ENCODE data around the gene HOXA11. TPM values are rescaled to one million over a fixed set of nuclear protein-coding genes. Genes with fewer than 3 reads are reported as not detected.

Gene HOXA11
- 0.29 and 0.84 TPM in 2 replicates for total RNA-seq (2022)
- Bru-seq, nascent RNA: percentile 24 among the genes with signal in this experiment
- not detected for BruChase-seq, experiment 1, labeled RNA remaining after a 6-hour chase
- BruChase-seq, experiment 2, labeled RNA remaining after a 2-hour chase: percentile 18 among the genes with signal in this experiment
- long read RNA-seq, partial matches to known transcripts: 1 of 4 reads
- long read RNA-seq, other reads (novel, unspliced or antisense): 0 of 4 reads

DNA sequence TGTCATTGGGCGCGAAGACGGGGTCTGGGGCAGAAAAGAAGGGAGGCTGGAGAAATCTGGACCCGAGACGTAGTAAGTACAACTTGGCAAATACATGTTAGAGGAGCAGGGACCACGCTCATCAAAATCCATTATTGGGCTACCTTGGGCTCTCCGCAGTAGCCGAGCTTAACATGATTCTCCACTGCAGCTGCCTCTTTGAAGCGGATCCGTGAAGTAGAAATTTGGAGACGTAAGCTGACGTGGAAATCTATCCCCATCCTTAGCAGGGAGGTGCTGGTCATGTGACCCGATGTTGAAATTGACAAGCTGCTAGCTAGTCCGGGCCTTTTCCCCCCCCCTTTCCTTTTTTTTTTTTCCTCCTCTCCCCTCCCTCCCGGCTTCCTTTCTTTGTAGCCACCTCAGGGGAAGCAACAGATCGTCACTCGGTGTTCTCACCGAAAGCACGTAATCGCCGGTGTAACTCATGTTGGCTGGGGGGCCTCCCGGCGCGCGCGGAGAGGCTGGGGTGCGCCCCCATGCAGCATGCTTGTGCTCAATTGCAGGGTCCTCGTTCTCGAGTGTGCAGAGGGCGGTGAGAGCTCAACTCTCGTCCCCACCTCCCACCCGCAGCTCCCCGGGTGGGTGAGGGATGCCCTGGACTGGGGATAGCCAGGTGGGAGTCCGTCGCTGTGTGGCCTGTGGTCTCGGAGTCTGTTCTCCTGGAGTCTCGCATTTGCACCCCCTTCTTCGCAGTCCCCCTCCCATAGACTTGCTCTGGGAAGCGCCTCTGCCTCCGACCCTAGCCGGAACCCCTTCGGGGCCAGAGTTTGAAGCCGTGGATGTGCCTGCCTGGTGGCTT is at the start of gene HOXA11:
Gene HOXA11 (minus strand): TSS at position 220 of the 841 bp plus-strand sequence. CDS start 88 bp downstream, at position 132.
- no peak for TF ChIP-seq CTCF (IDR thresholded peaks at IDR 0.05; ENCODE audit: unreplicated experiment)
- Mint-ChIP-seq H3K4me3 (ENCODE audit: unreplicated experiment) (peak within 1 kb of the TSS; percentile 70), H3K27me3 (ENCODE audit: insufficient read depth, unreplicated experiment) (no peaks in the 10 kb centered on the region), H3K36me3 (ENCODE audit: insufficient read depth, unreplicated experiment) (no peaks in the 10 kb centered on the region), H3K27ac (ENCODE audit: low read depth, unreplicated experiment) (no peak within 1 kb of the TSS), H3K9me3 (ENCODE audit: unreplicated experiment) (no peaks in the 10 kb centered on the region), H3K4me1 (ENCODE audit: insufficient read depth, unreplicated experiment) (peaks cover 14% of the 10 kb centered on the region)
- DNase-seq (ENCODE audit: unreplicated experiment): no peak
- POLR2A ChIA-PET: interaction anchor here (0.5 kb wide), 1 partner anchor 333 kb away, joined by 3 read pairs; no protein-coding TSS in a partner anchor
- CTCF ChIA-PET: interaction anchor here (0.6 to 2.6 kb wide), 4 partner anchors 9 to 735 kb away, joined by 3 to 8 read pairs (median 6); no protein-coding TSS in a partner anchor
- intact Hi-C loops (cut with micrococcal nuclease): no loop called here
- BruUV-seq (replicated peaks): no TSS peak

DNA sequence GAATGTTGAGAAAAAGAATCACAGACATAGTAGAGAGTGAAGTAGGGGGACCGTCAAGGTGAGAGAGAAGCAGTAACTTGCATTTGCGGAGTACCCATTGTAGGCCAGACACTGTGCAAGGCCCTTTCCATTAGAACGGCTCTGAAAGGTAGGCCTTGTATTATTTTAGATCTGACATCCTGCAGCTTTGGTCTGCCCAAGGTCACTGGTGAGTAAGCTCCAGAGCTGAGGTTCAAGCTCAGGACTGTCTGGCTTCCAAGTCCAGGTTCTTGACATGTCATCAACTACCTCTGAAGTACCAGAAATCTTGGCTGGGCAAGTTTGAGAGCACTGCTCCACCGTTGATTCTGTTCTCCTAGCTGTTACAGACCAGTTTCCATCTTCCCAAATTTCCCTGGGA is 44.4 kb upstream of the HOXA11 start:
- ChIA-PET POLR2A (no interaction called here), CTCF (no interaction called here)
- no peak for TF ChIP-seq CTCF (IDR thresholded peaks at IDR 0.05; ENCODE audit: unreplicated experiment)
- no peaks in the 10 kb centered on the region for H3K36me3 Mint-ChIP-seq (ENCODE audit: insufficient read depth, unreplicated experiment)
- BruUV-seq (replicated peaks): no TSS peak
- no peaks in the 10 kb centered on the region for H3K4me1 Mint-ChIP-seq (ENCODE audit: insufficient read depth, unreplicated experiment)
- H3K4me3 Mint-ChIP-seq (ENCODE audit: unreplicated experiment): no peak overlapping the region
- H3K9me3 Mint-ChIP-seq (ENCODE audit: unreplicated experiment): no peaks in the 10 kb centered on the region
- no peak overlapping the region for H3K27ac Mint-ChIP-seq (ENCODE audit: low read depth, unreplicated experiment)
- intact Hi-C loops (cut with micrococcal nuclease): no loop called here
- no peaks in the 10 kb centered on the region for H3K27me3 Mint-ChIP-seq (ENCODE audit: insufficient read depth, unreplicated experiment)
- DNase-seq (ENCODE audit: unreplicated experiment): no peak

DNA sequence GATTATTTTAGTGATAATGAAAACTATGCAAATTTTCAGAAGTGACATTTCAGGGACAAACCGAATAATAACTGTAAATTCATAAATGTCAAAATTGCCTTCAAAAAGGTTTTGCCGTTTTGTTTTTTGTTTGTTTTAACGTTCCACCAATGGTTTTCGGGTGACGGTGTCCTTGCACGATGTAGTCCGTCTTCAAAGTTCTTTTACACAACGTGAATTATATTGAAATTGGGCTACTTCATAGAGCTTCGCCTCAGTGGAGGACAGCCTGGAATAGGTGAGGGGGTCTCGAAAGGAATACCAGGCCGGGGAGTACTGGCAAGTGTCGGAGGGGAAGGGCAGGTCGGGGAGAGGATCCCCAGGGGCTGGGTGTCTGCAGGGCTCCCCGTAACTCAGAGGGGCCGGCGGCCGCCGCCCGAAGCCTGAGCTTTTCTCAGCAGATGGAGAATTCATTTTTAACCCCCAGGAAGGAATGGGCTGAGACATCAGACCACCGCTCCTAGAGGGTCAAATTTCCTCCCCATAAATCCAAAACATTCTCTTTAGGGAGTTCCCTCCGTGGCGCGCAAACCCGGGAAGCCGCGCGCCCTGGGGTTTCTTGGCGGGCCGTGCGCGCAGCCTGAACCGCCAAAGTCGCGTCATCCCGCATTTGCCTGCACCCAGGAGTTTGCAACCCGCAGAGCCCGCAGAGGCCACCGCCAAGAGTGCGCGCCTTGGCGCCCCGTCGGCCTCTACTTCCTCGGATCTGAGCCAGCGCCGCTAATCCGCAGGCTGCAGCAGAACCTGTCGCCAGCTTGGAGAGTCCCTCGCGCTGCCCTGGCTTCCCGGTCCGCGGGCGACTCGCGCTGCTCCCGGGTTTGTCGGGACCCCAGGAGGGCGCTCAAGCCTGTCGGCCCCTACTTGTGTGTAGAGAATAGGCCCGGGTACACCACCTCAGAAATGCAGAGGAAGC is 40.2 kb upstream of the HOXA11 start:
- no TSS peak for BruUV-seq (replicated peaks)
- intact Hi-C loops (cut with micrococcal nuclease): no loop called here
- Mint-ChIP-seq H3K27me3 (ENCODE audit: insufficient read depth, unreplicated experiment) (no peaks in the 10 kb centered on the region), H3K36me3 (ENCODE audit: insufficient read depth, unreplicated experiment) (no peaks in the 10 kb centered on the region), H3K9me3 (ENCODE audit: unreplicated experiment) (no peaks in the 10 kb centered on the region), H3K27ac (ENCODE audit: low read depth, unreplicated experiment) (no peak overlapping the region), H3K4me1 (ENCODE audit: insufficient read depth, unreplicated experiment) (peaks cover 7% of the 10 kb centered on the region), H3K4me3 (ENCODE audit: unreplicated experiment) (no peak overlapping the region)
- POLR2A ChIA-PET: interaction anchor here (0.7 kb wide), 2 partner anchors 345 to 836 kb away, joined by 3 read pairs; no protein-coding TSS in a partner anchor
- CTCF ChIA-PET: interaction anchor here (0.6 to 1.0 kb wide), 4 partner anchors 10 to 119 kb away, joined by 4 to 5 read pairs (median 4); no protein-coding TSS in a partner anchor
- no peak for TF ChIP-seq CTCF (IDR thresholded peaks at IDR 0.05; ENCODE audit: unreplicated experiment)
- no peak for DNase-seq (ENCODE audit: unreplicated experiment)
